GM12874 (cell line): ENCODE measurements around the gene DPEP3.

Experiments used
- CTCF ChIP-seq: IDR thresholded peaks from 2 replicates; pipeline ENCODE4 v1.5.1; 2011; ENCODE audit warnings: low read depth, mild to moderate bottlenecking, control low read depth, low read length, moderate library complexity; ENCODE audit not compliant: insufficient read depth

Gene DPEP3

GRCh38 chr16:67936124-67936879, 44.0 kb downstream of the DPEP3 start, which contains the start of gene PSMB10:
TSS of gene PSMB10 (minus strand) at chr16:67936850. CDS start at chr16:67936749, 101 bp downstream.
- TF ChIP-seq CTCF = no peak

GRCh38 chr16:67935402-67936123, 44.7 kb downstream of the DPEP3 start:
- TF ChIP-seq CTCF = no peak

GRCh38 chr16:67935101-67935401, 45.2 kb downstream of the DPEP3 start:
- no peak for TF ChIP-seq CTCF

GRCh38 chr16:67934306-67935100, 45.8 kb downstream of the DPEP3 start:
- no peak for TF ChIP-seq CTCF

- TF ChIP-seq CTCF = no peak
Measured at GRCh38 chr16:67933805-67934204, 46.5 kb downstream of the DPEP3 start.

GRCh38 chr16:67932462-67932840, 47.8 kb downstream of the DPEP3 start:
- TF ChIP-seq CTCF = no peak

- no peak for TF ChIP-seq CTCF
Measured at GRCh38 chr16:67931712-67932461, 48.4 kb downstream of the DPEP3 start, which contains the start of gene CTRL. TSS of gene CTRL (minus strand) at chr16:67931862. CDS start at chr16:67931852, 10 bp downstream.
